Neural progenitor cell (in vitro differentiated cells): ENCODE data around the gene RNF114. TPM values are rescaled to one million over a fixed set of nuclear protein-coding genes. Genes with fewer than 3 reads are reported as not detected.
A peak's percentile ranks its signal among the peaks of the same experiment; 100 is the strongest.
"Not testable (repeated sequence)": the region's sequence is repeated elsewhere in the genome, so short reads cannot be mapped to it uniquely, and the experiment has no call there.

Source experiments
- DNase-seq: peaks from one replicate; pipeline ENCODE4 v3.0.0-alpha.2; 2016; ENCODE audit warnings: low spot score
- H2AFZ ChIP-seq: fragments of 200-600 bp; sonication (generic); replicated peaks from 2 replicates; pipeline ENCODE4 v1.6.1; 2016; ENCODE audit warnings: antibody characterized with exemption
- H3F3A ChIP-seq: fragments of 200-600 bp; sonication (generic); 2 replicates; pipeline ENCODE4 v1.6.1; 2016; ENCODE audit warnings: antibody characterized with exemption, low read depth
- H3K27ac ChIP-seq: fragments of 200-600 bp; sonication (generic); 2 replicates; pipeline ENCODE4 v1.5.1; 2016; ENCODE audit warnings: mild to moderate bottlenecking
- H3K27me3 ChIP-seq: fragments of 200-600 bp; sonication (generic); 2 replicates; pipeline ENCODE4 v1.6.1; 2016; ENCODE audit warnings: mild to moderate bottlenecking, moderate library complexity
- H3K36me3 ChIP-seq: fragments of 200-600 bp; sonication (generic); 2 replicates; pipeline ENCODE4 v1.5.1; 2016
- H3K4me1 ChIP-seq: fragments of 200-600 bp; sonication (generic); 2 replicates; pipeline ENCODE4 v1.6.1; 2016; ENCODE audit warnings: mixed run types
- H3K4me2 ChIP-seq: fragments of 200-600 bp; sonication (generic); 2 replicates; pipeline ENCODE4 v1.6.1; 2016
- H3K4me3 ChIP-seq: fragments of 200-600 bp; sonication (generic); 2 replicates; pipeline ENCODE4 v1.5.1; 2016
- H3K79me2 ChIP-seq: fragments of 200-600 bp; sonication (generic); 2 replicates; pipeline ENCODE4 v1.6.1; 2016; ENCODE audit warnings: low read depth
- H3K9ac ChIP-seq: fragments of 200-600 bp; sonication (generic); 2 replicates; pipeline ENCODE4 v1.6.1; 2016
- H3K9me3 ChIP-seq: fragments of 200-600 bp; sonication (generic); 2 replicates; pipeline ENCODE4 v1.5.1; 2016; ENCODE audit warnings: low read depth
- H4K20me1 ChIP-seq: fragments of 200-600 bp; sonication (generic); 2 replicates; pipeline ENCODE4 v1.6.1; 2016; ENCODE audit warnings: low read depth
- H3K27ac Mint-ChIP-seq: 3 replicates; pipeline ENCODE4 v1.8.0; 2021; ENCODE audit warnings: mixed read lengths
- H3K27me3 Mint-ChIP-seq: 2 replicates; pipeline ENCODE4 v1.8.0; 2022; ENCODE audit warnings: low read depth, mild to moderate bottlenecking, inconsistent platforms, moderate library complexity, mixed read lengths; ENCODE audit not compliant: insufficient read depth
- H3K36me3 Mint-ChIP-seq: 3 replicates; pipeline ENCODE4 v1.8.0; 2021; ENCODE audit warnings: mixed read lengths
- H3K4me1 Mint-ChIP-seq: 3 replicates; pipeline ENCODE4 v1.8.0; 2021; ENCODE audit warnings: mixed read lengths
- H3K4me3 Mint-ChIP-seq: 3 replicates; pipeline ENCODE4 v1.8.0; 2021; ENCODE audit warnings: mild to moderate bottlenecking, moderate library complexity, mixed read lengths
- H3K9me3 Mint-ChIP-seq: 3 replicates; pipeline ENCODE4 v1.8.0; 2020; ENCODE audit warnings: mixed read lengths
- CTCF ChIP-seq: fragments of 200-600 bp; sonication (generic); IDR thresholded peaks from 2 replicates; pipeline ENCODE4 v1.5.1; 2017; ENCODE audit warnings: antibody characterized with exemption, mild to moderate bottlenecking
- EZH2 ChIP-seq: fragments of 200-600 bp; sonication (generic); IDR thresholded peaks from 2 replicates; pipeline ENCODE4 v1.6.1; 2017; ENCODE audit warnings: antibody characterized with exemption, mild to moderate bottlenecking, moderate library complexity
- EZH2phosphoT487 ChIP-seq: fragments of 200-600 bp; sonication (generic); IDR thresholded peaks from 2 replicates; pipeline ENCODE4 v1.6.1; 2017; ENCODE audit warnings: antibody characterized with exemption
- total RNA-seq: library from RNA; depleted of rRNA; stranded (reverse); fragments of >200 nt; gene quantifications from 2 replicates; pipeline ENCODE4 v1.2.3, GENCODE V29; 2015; ENCODE audit warnings: low replicate concordance

Gene RNF114
- total RNA-seq, 1 donor from 2014 or later: 41.3 TPM

- Histone ChIP-seq H2AFZ (no peak overlapping the region), H3K27ac (no peak overlapping the region), H3K9ac (no peak overlapping the region), H3K4me2 (no peak overlapping the region), H3F3A (no peaks in the 10 kb centered on the region), H3K9me3 (no peaks in the 10 kb centered on the region), H3K27me3 (no peaks in the 10 kb centered on the region), H4K20me1 (no peaks in the 10 kb centered on the region), H3K79me2 (no peaks in the 10 kb centered on the region), H3K36me3 (no peaks in the 10 kb centered on the region), H3K4me3 (no peak overlapping the region), H3K4me1 (no peaks in the 10 kb centered on the region)
- peak overlapping the region; percentile 30 for H3K27ac Mint-ChIP-seq
- no peaks in the 10 kb centered on the region for H3K36me3 Mint-ChIP-seq
- H3K4me3 Mint-ChIP-seq: no peak overlapping the region
- no peak for TF ChIP-seq CTCF
- no peak for TF ChIP-seq EZH2
- TF ChIP-seq EZH2phosphoT487: no peak
- no peaks in the 10 kb centered on the region for H3K9me3 Mint-ChIP-seq
- H3K27me3 Mint-ChIP-seq: no peaks in the 10 kb centered on the region
- DNase-seq: no peak
- H3K4me1 Mint-ChIP-seq: peaks cover 3% of the 10 kb centered on the region
Observed at GRCh38 chr20:49970498-49970897, 34.3 kb downstream of the RNF114 start.

GRCh38 chr20:49973981-49974380 is 37.8 kb downstream of the RNF114 start:
- H3K4me1 ChIP-seq: no peaks in the 10 kb centered on the region
- no peaks in the 10 kb centered on the region for H3K36me3 Mint-ChIP-seq
- H3K9me3 Mint-ChIP-seq: no peaks in the 10 kb centered on the region
- H3K4me3 ChIP-seq: no peak overlapping the region
- no peak overlapping the region for H3K4me2 ChIP-seq
- no peaks in the 10 kb centered on the region for H4K20me1 ChIP-seq
- TF ChIP-seq CTCF (no peak), EZH2phosphoT487 (no peak), EZH2 (no peak)
- no peaks in the 10 kb centered on the region for H3K9me3 ChIP-seq
- H3K4me1 Mint-ChIP-seq: peaks cover 2% of the 10 kb centered on the region
- no peak overlapping the region for H2AFZ ChIP-seq
- no peak overlapping the region for H3K27ac ChIP-seq
- no peak overlapping the region for H3K9ac ChIP-seq
- H3K36me3 ChIP-seq: no peaks in the 10 kb centered on the region
- no peak overlapping the region for H3K4me3 Mint-ChIP-seq
- no peaks in the 10 kb centered on the region for H3K27me3 ChIP-seq
- peaks cover 2% of the 10 kb centered on the region for H3K27me3 Mint-ChIP-seq
- H3K79me2 ChIP-seq: no peaks in the 10 kb centered on the region
- no peak overlapping the region for H3K27ac Mint-ChIP-seq
- no peak for DNase-seq
- no peaks in the 10 kb centered on the region for H3F3A ChIP-seq

- Histone ChIP-seq H3F3A (peaks cover 22% of the 10 kb centered on the region), H3K27ac (no peak overlapping the region), H3K79me2 (no peaks in the 10 kb centered on the region), H3K4me2 (no peak overlapping the region), H3K4me3 (no peak overlapping the region), H3K9me3 (no peaks in the 10 kb centered on the region), H3K4me1 (peaks cover 19% of the 10 kb centered on the region), H2AFZ (no peak overlapping the region), H3K27me3 (peaks cover 17% of the 10 kb centered on the region), H4K20me1 (no peaks in the 10 kb centered on the region), H3K9ac (no peak overlapping the region), H3K36me3 (no peaks in the 10 kb centered on the region)
- H3K4me3 Mint-ChIP-seq: no peak overlapping the region
- H3K27me3 Mint-ChIP-seq: peaks cover 14% of the 10 kb centered on the region
- TF ChIP-seq EZH2: no peak
- no peak for TF ChIP-seq EZH2phosphoT487
- no peak for TF ChIP-seq CTCF
- no peak for DNase-seq
- H3K27ac Mint-ChIP-seq: no peak overlapping the region
- no peaks in the 10 kb centered on the region for H3K36me3 Mint-ChIP-seq
- peaks cover 23% of the 10 kb centered on the region for H3K4me1 Mint-ChIP-seq
- no peaks in the 10 kb centered on the region for H3K9me3 Mint-ChIP-seq
Observed at GRCh38 chr20:49976542-49976941, 40.3 kb downstream of the RNF114 start.

GRCh38 chr20:49977740-49978139 is 41.5 kb downstream of the RNF114 start:
- H4K20me1 ChIP-seq, H3K9me3 Mint-ChIP-seq, H3K36me3 Mint-ChIP-seq, H3K4me2 ChIP-seq, H2AFZ ChIP-seq, DNase-seq, H3K27ac Mint-ChIP-seq, H3K36me3 ChIP-seq, H3K27ac ChIP-seq, H3K9me3 ChIP-seq, H3K9ac ChIP-seq, H3K79me2 ChIP-seq, H3K4me3 ChIP-seq, H3K4me3 Mint-ChIP-seq: not testable (repeated sequence)
- Histone ChIP-seq H3F3A (peaks cover 31% of the 10 kb centered on the region), H3K27me3 (peaks cover 25% of the 10 kb centered on the region), H3K4me1 (peaks cover 26% of the 10 kb centered on the region)
- H3K27me3 Mint-ChIP-seq: peaks cover 19% of the 10 kb centered on the region
- H3K4me1 Mint-ChIP-seq: peaks cover 30% of the 10 kb centered on the region
